GM12878 (cell line): ENCODE data around the gene TRPC3. TPM values are rescaled to one million over a fixed set of nuclear protein-coding genes. Genes with fewer than 3 reads are reported as not detected.

Experiments
- ATF2 ChIP-seq: IDR thresholded peaks from 2 replicates; pipeline ENCODE4 v1.6.1; 2012; ENCODE audit warnings: low read length, inconsistent platforms
- ATF7 ChIP-seq: fragments of 450-650 bp; IDR thresholded peaks from 2 replicates; pipeline ENCODE4 v1.6.1; 2016; ENCODE audit warnings: low read depth, mild to moderate bottlenecking
- BMI1 ChIP-seq: fragments of 450-650 bp; IDR thresholded peaks from 2 replicates; pipeline ENCODE4 v1.6.1; 2016; ENCODE audit warnings: mild to moderate bottlenecking, moderate library complexity, borderline replicate concordance
- CEBPB ChIP-seq, 2 experiments: fragments of 150-350 bp in 1 of 2; IDR thresholded peaks; 2 replicates each; pipeline ENCODE4 v1.6.1; 2012 to 2014; ENCODE audit warnings: low read depth in 2 of 2, low read length in 2 of 2, borderline replicate concordance in 1 of 2, inconsistent platforms in 1 of 2
- CHD1 ChIP-seq: IDR thresholded peaks from 2 replicates; pipeline ENCODE4 v1.6.1; 2012; ENCODE audit warnings: low read depth, low read length, improper control_type of control experiment
- CREM ChIP-seq: IDR thresholded peaks from 2 replicates; pipeline ENCODE4 v1.6.1; 2014; ENCODE audit warnings: antibody characterized with exemption, low read depth
- IRF5 ChIP-seq: fragments of 450-650 bp; IDR thresholded peaks from 2 replicates; pipeline ENCODE4 v1.6.1; 2017; ENCODE audit warnings: borderline replicate concordance
- JUNB ChIP-seq: IDR thresholded peaks from 2 replicates; pipeline ENCODE4 v1.6.1; 2016; ENCODE audit warnings: antibody characterized with exemption, mild to moderate bottlenecking
- NKRF ChIP-seq: fragments of 450-650 bp; conservative IDR thresholded peaks from 2 replicates; pipeline ENCODE4 v1.6.1; 2017; ENCODE audit warnings: mild to moderate bottlenecking, moderate library complexity
- PKNOX1 ChIP-seq: fragments of 450-650 bp; IDR thresholded peaks from 2 replicates; pipeline ENCODE4 v1.6.1; 2016; ENCODE audit warnings: mild to moderate bottlenecking
- REST ChIP-seq: IDR thresholded peaks from 2 replicates; pipeline ENCODE4 v1.6.1; 2012; ENCODE audit warnings: mild to moderate bottlenecking, low read depth, low read length
- RUNX3 ChIP-seq: IDR thresholded peaks from 2 replicates; pipeline ENCODE4 v1.6.1; 2012; ENCODE audit warnings: low read length, inconsistent platforms
- SP1 ChIP-seq: IDR thresholded peaks from one replicate; pipeline ENCODE4 v1.6.1; 2011; ENCODE audit warnings: low read depth, low read length
- SPI1 ChIP-seq: IDR thresholded peaks from 2 replicates; pipeline ENCODE4 v1.6.1; 2011; ENCODE audit warnings: low read depth, mild to moderate bottlenecking, low read length, moderate library complexity, borderline replicate concordance; ENCODE audit not compliant: insufficient read depth
- ZNF207 ChIP-seq: fragments of 450-650 bp; IDR thresholded peaks from 2 replicates; pipeline ENCODE4 v1.6.1; 2014; ENCODE audit warnings: antibody characterized with exemption, mild to moderate bottlenecking, borderline replicate concordance
- ZZZ3 ChIP-seq: IDR thresholded peaks from 2 replicates; pipeline ENCODE4 v1.6.1; 2011; ENCODE audit warnings: low read depth; ENCODE audit not compliant: control insufficient read depth, insufficient read length
- polyA plus RNA-seq, 11 experiments: library from polyadenylated mRNA; depleted of rRNA in 4 of 11; unstranded in 6 of 11; stranded (reverse) in 5 of 11; fragments of >200 nt; fragmentation: Nextera tagmentation in 4 of 11; fragmentation: Illumina TruSeq in 1 of 11; extraction: Ambion mirVana in 4 of 11; extraction: Trizol in 1 of 11; gene quantifications; 1 replicate in 1 of 11; 2 replicates in 10 of 11; pipeline versions ENCODE4 v1.2.1 to v1.2.3, GENCODE V29; 2011 to 2016; ENCODE audit warnings: inconsistent platforms in 2 of 11, missing spikeins in 2 of 11, low read depth in 1 of 11
- total RNA-seq, 4 experiments: library from RNA; depleted of rRNA in 3 of 4; stranded (reverse); fragments of >200 nt in 3 of 4; fragmentation: Illumina TruSeq in 1 of 4; extraction: Trizol in 1 of 4; gene quantifications; 2 replicates each; pipeline versions ENCODE4 v1.2.1 to v1.2.3, GENCODE V29; 2013 to 2021

The TRPC3 gene
- total and polyA plus RNA-seq, 10 of the 15 experiments (the other 5 are each of a cell fraction or from before 2014, with no cell fraction given): not detected

GRCh38 chr4:121977251-121978171 lies 25.7 kb upstream of the TRPC3 start (continued):
- no peak for TF ChIP-seq CEBPB (IDR thresholded peaks at IDR 0.05; ENCODE audit: borderline replicate concordance in 1 of 2, low read depth in 2 of 2, low read length in 2 of 2)
- 0 out of 2 replicates have a peak, but pooled peaks have one; percentile 28 for TF ChIP-seq ATF7
- TF ChIP-seq JUNB: no peak
- peak; percentile 35; the same call in 1 of the 2 replicates for TF ChIP-seq CREM
- TF ChIP-seq BMI1: peak; percentile 53; the same call in 1 of the 2 replicates
- TF ChIP-seq ATF2: peak; percentile 43
- peak; percentile 95 for TF ChIP-seq SPI1
- peak; percentile 48 for TF ChIP-seq SP1
- TF ChIP-seq NKRF: no peak
- no peak for TF ChIP-seq ZZZ3
- TF ChIP-seq REST: no peak
- no peak for TF ChIP-seq CHD1
- peak; percentile 48 for TF ChIP-seq RUNX3
- TF ChIP-seq IRF5: no peak
- TF ChIP-seq ZNF207: no peak
- no peak for TF ChIP-seq PKNOX1
